ENCODE measurements around the gene LPAR2. TPM values are rescaled to one million over a fixed set of nuclear protein-coding genes. Genes with fewer than 3 reads are reported as not detected.
A peak's percentile ranks its signal among the peaks of the same experiment; 100 is the strongest.
"Not testable (repeated sequence)": the region's sequence is repeated elsewhere in the genome, so short reads cannot be mapped to it uniquely, and the experiment has no call there.

The LPAR2 gene
- total and polyA plus RNA-seq, 4 donors: 1.5 to 11.7 (median 7.9) TPM

DNA sequence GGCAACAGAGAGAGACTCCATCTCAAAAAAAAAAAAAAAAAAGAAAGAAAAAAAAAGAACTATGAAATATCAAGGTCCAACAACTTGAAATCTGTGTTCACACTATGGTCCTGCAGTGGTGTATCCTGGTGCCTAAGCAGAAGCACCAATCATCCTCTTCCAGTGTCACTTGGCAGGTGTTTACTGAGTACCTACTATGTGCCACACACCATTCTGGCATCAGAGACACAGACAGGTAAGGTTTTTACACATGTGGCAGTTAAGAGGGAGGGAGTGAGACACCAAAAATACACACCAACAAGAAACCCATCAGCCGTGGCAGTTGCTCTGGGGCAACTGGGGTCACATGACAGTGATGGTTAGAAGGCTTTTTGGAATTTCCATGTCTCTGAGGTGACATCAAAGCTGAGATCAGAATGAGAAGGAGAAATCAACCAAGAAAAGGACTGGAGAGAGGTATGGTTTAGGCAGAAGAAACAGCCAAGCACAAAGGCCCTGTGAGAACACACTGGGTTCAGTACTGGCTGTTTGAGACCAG lies 27.2 kb downstream of the LPAR2 start:
- Histone ChIP-seq H3K9me3 (ENCODE audit: control insufficient read depth, low read length) (no peaks in the 10 kb centered on the region), H3K4me3 (ENCODE audit: low read length in 2 of 2) (no peak overlapping the region), H3K36me3 (ENCODE audit: control insufficient read depth in 1 of 2, insufficient read depth in 2 of 2, low read length in 1 of 2) (no peaks in the 10 kb centered on the region), H3K27ac (ENCODE audit: low read depth in 1 of 2, low read length in 2 of 2) (no peak overlapping the region), H3K4me1 (ENCODE audit: control insufficient read depth in 1 of 2, insufficient read depth in 2 of 2, low read length in 2 of 2) (no peaks in the 10 kb centered on the region), H3K27me3 (ENCODE audit: control insufficient read depth in 1 of 2, insufficient read depth in 2 of 2, low read length in 1 of 2) (no peaks in the 10 kb centered on the region)
- ATAC-seq (ENCODE audit: low FRiP score) (no peak), DNase-seq (no peak)
- WGBS, 2 donors: 86 to 90% methylated on average over 1 of the region's 1 CpG
- intact Hi-C loops (cut with DNase I): no loop called here

DNA sequence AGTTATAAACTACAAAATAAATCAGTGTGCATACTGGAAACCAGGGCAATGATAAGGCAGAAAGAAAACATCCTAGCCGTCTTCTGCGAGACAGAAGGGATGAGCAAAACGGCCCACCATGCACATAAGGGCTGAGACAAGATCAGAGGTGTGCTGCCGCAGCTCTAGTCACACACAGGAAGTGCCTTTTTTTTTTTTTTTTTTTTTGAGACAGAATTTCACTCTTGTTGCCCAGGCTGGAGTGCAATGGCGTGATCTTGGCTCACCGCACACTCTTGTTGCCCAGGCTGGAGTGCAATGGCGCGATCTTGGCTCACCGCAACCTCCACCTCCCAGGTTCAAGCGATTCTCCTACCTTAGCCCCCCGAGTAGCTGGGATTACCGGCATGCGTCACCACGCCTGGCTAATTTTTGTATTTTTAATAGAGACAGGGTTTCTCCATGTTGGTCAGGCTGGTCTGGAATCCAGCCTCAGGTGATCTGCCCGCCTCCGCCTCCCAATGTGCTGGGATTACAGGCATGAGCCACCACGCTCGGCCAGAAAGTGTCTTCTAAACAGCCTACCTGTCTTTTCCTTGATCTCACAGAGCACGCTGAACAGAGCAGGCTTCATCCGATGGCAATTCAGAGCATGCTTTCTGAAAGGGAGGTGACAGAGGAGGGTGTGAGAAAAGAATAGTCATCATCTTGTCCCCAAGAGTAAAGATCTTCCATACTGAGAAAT lies 29.1 kb downstream of the LPAR2 start:
- 95 to 96% methylated on average over 20 of the region's 20 CpGs for WGBS, 2 donors
- H3K4me3 ChIP-seq (ENCODE audit: low read length in 2 of 2); H3K27me3 ChIP-seq (ENCODE audit: control insufficient read depth in 1 of 2, insufficient read depth in 2 of 2, low read length in 1 of 2); H3K36me3 ChIP-seq (ENCODE audit: control insufficient read depth in 1 of 2, insufficient read depth in 2 of 2, low read length in 1 of 2); H3K4me1 ChIP-seq (ENCODE audit: control insufficient read depth in 1 of 2, insufficient read depth in 2 of 2, low read length in 2 of 2); H3K27ac ChIP-seq (ENCODE audit: low read depth in 1 of 2, low read length in 2 of 2); H3K9me3 ChIP-seq (ENCODE audit: control insufficient read depth, low read length); DNase-seq; intact Hi-C loops (cut with DNase I); ATAC-seq (ENCODE audit: low FRiP score): not testable (repeated sequence)

DNA sequence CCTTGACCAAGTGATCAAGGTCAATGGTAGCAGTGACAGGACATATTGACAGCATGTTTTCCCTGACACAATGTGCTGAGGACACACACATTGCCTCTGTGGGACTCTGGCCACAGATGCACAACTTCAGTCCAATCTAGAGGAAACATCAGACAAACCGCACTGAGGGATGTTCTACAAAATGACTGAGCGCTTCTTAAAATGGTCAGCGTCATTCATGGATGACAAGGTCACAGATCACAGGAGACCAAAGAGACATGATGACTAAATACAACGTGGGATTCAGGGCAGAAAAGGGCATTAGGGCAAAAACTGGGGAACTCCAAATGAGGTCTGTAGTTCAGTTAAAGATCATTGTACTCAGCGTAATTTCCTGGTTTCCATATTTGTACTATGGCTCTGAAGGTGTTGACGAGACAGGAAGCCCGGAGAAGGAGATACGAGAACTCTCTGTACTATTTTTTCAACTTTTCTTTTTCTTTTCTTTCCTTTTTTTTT lies 30.2 kb downstream of the LPAR2 start:
- DNase-seq (no peak), ATAC-seq (ENCODE audit: low FRiP score) (no peak)
- Histone ChIP-seq H3K27ac (ENCODE audit: low read depth in 1 of 2, low read length in 2 of 2) (no peak overlapping the region), H3K27me3 (ENCODE audit: control insufficient read depth in 1 of 2, insufficient read depth in 2 of 2, low read length in 1 of 2) (no peaks in the 10 kb centered on the region), H3K9me3 (ENCODE audit: control insufficient read depth, low read length) (no peaks in the 10 kb centered on the region), H3K4me3 (ENCODE audit: low read length in 2 of 2) (no peak overlapping the region), H3K4me1 (ENCODE audit: control insufficient read depth in 1 of 2, insufficient read depth in 2 of 2, low read length in 2 of 2) (no peaks in the 10 kb centered on the region), H3K36me3 (ENCODE audit: control insufficient read depth in 1 of 2, insufficient read depth in 2 of 2, low read length in 1 of 2) (no peaks in the 10 kb centered on the region)
- intact Hi-C loops (cut with DNase I): no loop called here
- 83 to 88% methylated on average over 8 of the region's 8 CpGs for WGBS, 2 donors

DNA sequence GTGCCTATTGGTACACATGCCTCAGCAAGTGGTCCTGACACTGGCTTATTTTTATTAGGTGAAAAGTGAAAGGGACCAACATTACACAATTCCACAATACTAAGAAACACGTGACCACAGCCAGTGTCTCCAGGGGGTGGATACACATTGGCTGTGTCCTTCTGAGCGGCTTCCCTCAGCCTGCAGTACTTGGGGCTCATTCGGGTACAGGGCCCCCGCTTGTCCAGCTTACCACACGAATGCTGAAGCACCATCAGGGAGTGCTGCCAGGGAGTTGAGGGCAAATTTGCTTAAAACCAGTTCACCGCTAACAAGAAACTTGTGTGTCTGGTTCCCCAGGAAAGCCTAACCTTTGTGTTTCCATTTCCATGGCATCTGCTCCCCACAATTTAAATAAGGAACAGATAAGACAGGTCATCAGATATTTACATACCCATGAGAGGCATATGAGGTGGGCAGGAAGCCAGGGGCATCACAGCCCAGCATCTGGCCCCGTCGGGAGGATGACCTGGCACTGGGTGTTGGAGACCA lies 32.8 kb downstream of the LPAR2 start:
- intact Hi-C loops (cut with DNase I): no loop called here
- Histone ChIP-seq H3K9me3 (ENCODE audit: control insufficient read depth, low read length) (no peaks in the 10 kb centered on the region), H3K4me3 (ENCODE audit: low read length in 2 of 2) (no peak overlapping the region), H3K36me3 (ENCODE audit: control insufficient read depth in 1 of 2, insufficient read depth in 2 of 2, low read length in 1 of 2) (no peaks in the 10 kb centered on the region), H3K4me1 (ENCODE audit: control insufficient read depth in 1 of 2, insufficient read depth in 2 of 2, low read length in 2 of 2) (no peaks in the 10 kb centered on the region), H3K27me3 (ENCODE audit: control insufficient read depth in 1 of 2, insufficient read depth in 2 of 2, low read length in 1 of 2) (no peaks in the 10 kb centered on the region), H3K27ac (ENCODE audit: low read depth in 1 of 2, low read length in 2 of 2) (no peak overlapping the region)
- no peak for ATAC-seq (ENCODE audit: low FRiP score)
- no peak for DNase-seq
- WGBS, 2 donors: 76 to 81% methylated on average over 8 of the region's 8 CpGs

DNA sequence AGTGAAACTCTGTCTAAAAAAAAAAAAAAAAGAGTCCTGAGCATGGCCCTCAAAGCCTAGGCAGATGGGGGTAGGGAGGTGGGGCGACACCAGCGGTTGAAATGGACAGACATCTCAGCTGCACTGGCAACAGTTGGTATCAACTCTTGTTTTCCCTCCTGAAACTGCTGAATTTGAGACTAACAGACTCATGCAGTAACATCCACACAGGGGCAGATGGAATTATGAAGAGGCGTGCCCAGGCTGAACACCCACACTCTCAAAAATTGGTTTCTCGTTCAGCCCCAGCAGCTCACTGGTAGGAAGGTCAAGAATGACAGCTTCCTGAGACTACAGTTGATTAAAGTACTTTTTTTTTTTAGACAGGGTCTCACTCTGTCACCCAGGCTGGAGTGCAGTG lies 33.6 kb downstream of the LPAR2 start:
- Histone ChIP-seq H3K27ac (ENCODE audit: low read depth in 1 of 2, low read length in 2 of 2) (no peak overlapping the region), H3K9me3 (ENCODE audit: control insufficient read depth, low read length) (no peaks in the 10 kb centered on the region), H3K27me3 (ENCODE audit: control insufficient read depth in 1 of 2, insufficient read depth in 2 of 2, low read length in 1 of 2) (no peaks in the 10 kb centered on the region), H3K4me3 (ENCODE audit: low read length in 2 of 2) (no peak overlapping the region), H3K4me1 (ENCODE audit: control insufficient read depth in 1 of 2, insufficient read depth in 2 of 2, low read length in 2 of 2) (no peaks in the 10 kb centered on the region), H3K36me3 (ENCODE audit: control insufficient read depth in 1 of 2, insufficient read depth in 2 of 2, low read length in 1 of 2) (no peaks in the 10 kb centered on the region)
- WGBS, 2 donors: 97 to 98% methylated on average over 4 of the region's 4 CpGs
- no peak for ATAC-seq (ENCODE audit: low FRiP score)
- intact Hi-C loops (cut with DNase I): no loop called here
- no peak for DNase-seq

DNA sequence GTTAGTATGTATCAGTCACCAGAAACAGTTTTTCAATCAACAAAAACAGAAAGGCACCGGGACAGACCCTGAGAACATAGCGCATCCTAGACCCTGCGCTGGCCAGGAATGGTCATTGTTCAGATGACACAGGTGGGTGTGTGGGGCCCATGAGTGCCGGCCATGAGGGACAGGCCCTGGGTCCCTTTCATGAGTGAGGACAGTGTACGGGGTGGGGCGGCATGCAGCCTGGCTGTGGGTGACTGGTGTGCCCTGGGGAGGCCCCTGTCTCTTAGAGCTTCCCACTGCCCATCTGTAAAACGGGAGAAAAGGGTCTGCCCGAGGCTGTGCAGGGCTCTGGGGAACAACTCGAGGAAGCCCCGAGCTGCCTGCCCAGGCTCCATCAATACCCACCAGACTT lies 35.3 kb downstream of the LPAR2 start:
- Histone ChIP-seq H3K27me3 (ENCODE audit: control insufficient read depth in 1 of 2, insufficient read depth in 2 of 2, low read length in 1 of 2) (no peaks in the 10 kb centered on the region), H3K4me1 (ENCODE audit: control insufficient read depth in 1 of 2, insufficient read depth in 2 of 2, low read length in 2 of 2) (no peaks in the 10 kb centered on the region), H3K4me3 (ENCODE audit: low read length in 2 of 2) (no peak overlapping the region), H3K9me3 (ENCODE audit: control insufficient read depth, low read length) (no peaks in the 10 kb centered on the region), H3K36me3 (ENCODE audit: control insufficient read depth in 1 of 2, insufficient read depth in 2 of 2, low read length in 1 of 2) (no peaks in the 10 kb centered on the region), H3K27ac (ENCODE audit: low read depth in 1 of 2, low read length in 2 of 2) (no peak overlapping the region)
- WGBS, 2 donors: 96% methylated on average over 10 of the region's 10 CpGs
- intact Hi-C loops (cut with DNase I): no loop called here
- no peak for ATAC-seq (ENCODE audit: low FRiP score)
- no peak for DNase-seq

DNA sequence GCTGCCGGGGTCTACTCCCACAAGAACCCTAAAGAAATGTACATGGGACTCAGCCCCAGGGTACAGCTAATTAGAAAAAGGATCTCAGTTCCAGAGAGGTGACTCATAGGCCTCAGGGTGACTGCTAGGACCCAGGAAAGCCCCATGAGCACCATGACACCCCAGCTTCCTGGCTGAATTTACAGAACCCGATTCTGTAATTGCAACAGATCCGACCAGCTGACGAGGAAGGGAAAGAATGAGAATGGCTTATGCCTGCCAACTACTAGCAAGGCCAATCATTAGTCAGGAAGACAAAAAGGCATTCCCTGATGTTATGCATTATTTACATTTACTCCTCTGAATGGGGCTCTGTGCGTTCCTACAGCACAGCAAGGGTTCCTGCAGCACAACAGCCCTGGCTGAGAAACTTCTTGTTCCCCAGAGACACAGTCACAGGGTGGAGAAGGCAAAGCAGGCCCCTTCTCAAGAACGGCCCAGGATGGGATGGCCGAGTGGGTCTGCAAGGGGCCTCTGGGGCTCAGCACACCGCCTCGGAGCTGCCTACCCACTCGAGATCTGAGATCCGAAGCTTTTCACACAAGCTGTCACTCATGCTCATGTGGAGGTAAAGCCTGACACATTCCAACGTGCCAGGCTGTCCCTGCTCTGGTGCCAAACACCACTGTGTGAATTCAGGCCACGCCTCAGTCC lies 36.7 kb downstream of the LPAR2 start:
- H3K9me3 ChIP-seq (ENCODE audit: control insufficient read depth, low read length): no peaks in the 10 kb centered on the region
- H3K4me3 ChIP-seq (ENCODE audit: low read length in 2 of 2): no peak overlapping the region
- WGBS, 2 donors: 32 to 44% methylated on average over 13 of the region's 13 CpGs
- no peaks in the 10 kb centered on the region for H3K27me3 ChIP-seq (ENCODE audit: control insufficient read depth in 1 of 2, insufficient read depth in 2 of 2, low read length in 1 of 2)
- intact Hi-C loops (cut with DNase I): no loop called here
- ATAC-seq (ENCODE audit: low FRiP score) (peak; percentile 54), DNase-seq (peak in 1 of 2 donors; percentile 49)
- no peaks in the 10 kb centered on the region for H3K4me1 ChIP-seq (ENCODE audit: control insufficient read depth in 1 of 2, insufficient read depth in 2 of 2, low read length in 2 of 2)
- no peak overlapping the region for H3K27ac ChIP-seq (ENCODE audit: low read depth in 1 of 2, low read length in 2 of 2)
- no peaks in the 10 kb centered on the region for H3K36me3 ChIP-seq (ENCODE audit: control insufficient read depth in 1 of 2, insufficient read depth in 2 of 2, low read length in 1 of 2)

DNA sequence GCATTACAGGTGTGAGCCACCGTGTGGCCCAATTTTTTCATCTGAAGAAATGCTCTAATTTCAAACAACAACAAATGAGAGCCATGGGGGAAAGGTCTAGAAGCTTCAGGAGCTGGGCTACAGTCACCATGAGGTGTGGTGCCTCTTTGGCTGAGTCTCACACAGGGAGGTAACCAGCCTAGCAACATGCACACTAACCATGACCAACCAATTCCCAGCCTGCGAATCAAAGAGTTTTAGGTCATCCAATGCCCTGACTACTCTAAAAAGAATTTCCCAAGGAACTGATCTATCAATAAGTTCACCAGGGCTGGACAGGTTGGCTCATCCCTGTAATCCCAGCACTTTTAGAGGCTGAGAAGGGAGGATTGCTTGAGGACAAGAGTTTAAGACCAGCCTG lies 39.5 kb downstream of the LPAR2 start:
- no peaks in the 10 kb centered on the region for H3K4me1 ChIP-seq (ENCODE audit: control insufficient read depth in 1 of 2, insufficient read depth in 2 of 2, low read length in 2 of 2)
- no peaks in the 10 kb centered on the region for H3K36me3 ChIP-seq (ENCODE audit: control insufficient read depth in 1 of 2, insufficient read depth in 2 of 2, low read length in 1 of 2)
- no peaks in the 10 kb centered on the region for H3K27me3 ChIP-seq (ENCODE audit: control insufficient read depth in 1 of 2, insufficient read depth in 2 of 2, low read length in 1 of 2)
- intact Hi-C loops (cut with DNase I): no loop called here
- no peak overlapping the region for H3K27ac ChIP-seq (ENCODE audit: low read depth in 1 of 2, low read length in 2 of 2)
- no peak for DNase-seq
- no peak overlapping the region for H3K4me3 ChIP-seq (ENCODE audit: low read length in 2 of 2)
- no peaks in the 10 kb centered on the region for H3K9me3 ChIP-seq (ENCODE audit: control insufficient read depth, low read length)
- no peak for ATAC-seq (ENCODE audit: low FRiP score)
- 86 to 90% methylated on average over 2 of the region's 2 CpGs for WGBS, 2 donors
